Fibroblast of lung (primary cell): ENCODE measurements around the gene MAPKAP1. TPM values are rescaled to one million over a fixed set of nuclear protein-coding genes. Genes with fewer than 3 reads are reported as not detected.

Source experiments
- DNase-seq, 2 donors: peaks; one replicate each; pipeline versions ENCODE4 v3.0.0 to v3.0.0-alpha.2; 2010; ENCODE audit warnings: low read depth in 2 of 2
- H2AFZ ChIP-seq: 2 replicates; pipeline ENCODE4 v1.5.1; 2012; ENCODE audit warnings: low read length, control low read depth, inconsistent platforms
- H3K27ac ChIP-seq: 2 replicates; pipeline ENCODE4 v1.5.1; 2011; ENCODE audit warnings: low read length, control low read depth; ENCODE audit not compliant: insufficient read depth
- H3K27me3 ChIP-seq: 2 replicates; pipeline ENCODE4 v1.5.1; 2011; ENCODE audit warnings: mild to moderate bottlenecking, low read length; ENCODE audit not compliant: control insufficient read depth, insufficient read depth
- H3K36me3 ChIP-seq: 2 replicates; pipeline ENCODE4 v1.5.1; 2011; ENCODE audit warnings: low read length; ENCODE audit not compliant: control insufficient read depth, insufficient read depth
- H3K4me1 ChIP-seq: 2 replicates; pipeline ENCODE4 v1.5.1; 2011; ENCODE audit warnings: low read length; ENCODE audit not compliant: control insufficient read depth, insufficient read depth; ENCODE audit errors: extremely low read depth
- H3K4me2 ChIP-seq: 2 replicates; pipeline ENCODE4 v1.5.1; 2011; ENCODE audit warnings: low read length, control low read depth; ENCODE audit not compliant: insufficient read depth; ENCODE audit errors: extremely low read depth
- H3K4me3 ChIP-seq, 4 experiments: fragments of 200-600 bp in 1 of 4; sonication (generic) in 1 of 4; replicated peaks in 1 of 4; 2 replicates each; pipeline ENCODE4 v1.5.1; 2011 to 2016; ENCODE audit warnings: low read length in 4 of 4, low read depth in 3 of 4, mild to moderate bottlenecking in 3 of 4, control low read depth in 2 of 4, inconsistent platforms in 1 of 4, mixed read lengths in 1 of 4; ENCODE audit not compliant: insufficient read depth in 1 of 4; ENCODE audit errors: control extremely low read depth in 1 of 4
- H3K79me2 ChIP-seq: 2 replicates; pipeline ENCODE4 v1.5.1; 2012; ENCODE audit warnings: mild to moderate bottlenecking, low read length, inconsistent platforms; ENCODE audit not compliant: control insufficient read depth, insufficient read depth
- H3K9ac ChIP-seq: 2 replicates; pipeline ENCODE4 v1.5.1; 2011; ENCODE audit warnings: mild to moderate bottlenecking, low read length, control low read depth; ENCODE audit not compliant: insufficient read depth
- H3K9me3 ChIP-seq: 2 replicates; pipeline ENCODE4 v1.5.1; 2012; ENCODE audit warnings: low read depth, low read length; ENCODE audit not compliant: control insufficient read depth, insufficient read depth
- H4K20me1 ChIP-seq: 2 replicates; pipeline ENCODE4 v1.5.1; 2011; ENCODE audit warnings: low read length; ENCODE audit not compliant: control insufficient read depth, insufficient read depth; ENCODE audit errors: extremely low read depth
- EZH2 ChIP-seq: IDR thresholded peaks from 2 replicates; pipeline ENCODE4 v1.5.1; 2012; ENCODE audit warnings: low read length, control low read depth, mild to moderate bottlenecking; ENCODE audit errors: missing control alignments
- polyA plus RNA-seq, 2 donors: library from polyadenylated mRNA; depleted of rRNA in 1 of 2; stranded (reverse) in 1 of 2; unstranded in 1 of 2; fragments of >200 nt; gene quantifications; 2 replicates each; pipeline ENCODE4 v1.2.1, GENCODE V29; 2011 to 2012; ENCODE audit warnings: missing spikeins in 1 of 2
- total RNA-seq: library from RNA; depleted of rRNA; stranded (reverse); fragments of >200 nt; gene quantifications from 2 replicates; pipeline ENCODE4 v1.2.1, GENCODE V29; 2014
- TF ChIP-seq, protein P1 (sequence below), 2 donors: IDR thresholded peaks in 1 of 2; conservative IDR thresholded peaks in 1 of 2; 1 replicate in 1 of 2; 2 replicates in 1 of 2; pipeline ENCODE4 v1.5.1; 2011 to 2012; ENCODE audit warnings: low read length in 2 of 2, control low read depth in 1 of 2, inconsistent platforms in 1 of 2, low read depth in 1 of 2, mild to moderate bottlenecking in 1 of 2

MAPKAP1 gene
- total and polyA plus RNA-seq, 2 donors (not counting 1 experiment from before 2014, with no cell fraction given) = 63.7 to 127 TPM

GRCh38 chr9:125435776-125436612, 271.0 kb downstream of the MAPKAP1 start:
- no peak for TF ChIP-seq EZH2
- TF ChIP-seq, protein P1, sequence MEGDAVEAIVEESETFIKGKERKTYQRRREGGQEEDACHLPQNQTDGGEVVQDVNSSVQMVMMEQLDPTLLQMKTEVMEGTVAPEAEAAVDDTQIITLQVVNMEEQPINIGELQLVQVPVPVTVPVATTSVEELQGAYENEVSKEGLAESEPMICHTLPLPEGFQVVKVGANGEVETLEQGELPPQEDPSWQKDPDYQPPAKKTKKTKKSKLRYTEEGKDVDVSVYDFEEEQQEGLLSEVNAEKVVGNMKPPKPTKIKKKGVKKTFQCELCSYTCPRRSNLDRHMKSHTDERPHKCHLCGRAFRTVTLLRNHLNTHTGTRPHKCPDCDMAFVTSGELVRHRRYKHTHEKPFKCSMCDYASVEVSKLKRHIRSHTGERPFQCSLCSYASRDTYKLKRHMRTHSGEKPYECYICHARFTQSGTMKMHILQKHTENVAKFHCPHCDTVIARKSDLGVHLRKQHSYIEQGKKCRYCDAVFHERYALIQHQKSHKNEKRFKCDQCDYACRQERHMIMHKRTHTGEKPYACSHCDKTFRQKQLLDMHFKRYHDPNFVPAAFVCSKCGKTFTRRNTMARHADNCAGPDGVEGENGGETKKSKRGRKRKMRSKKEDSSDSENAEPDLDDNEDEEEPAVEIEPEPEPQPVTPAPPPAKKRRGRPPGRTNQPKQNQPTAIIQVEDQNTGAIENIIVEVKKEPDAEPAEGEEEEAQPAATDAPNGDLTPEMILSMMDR (conservative IDR thresholded peaks at IDR 0.05 in 1 of 2, IDR thresholded peaks at IDR 0.05 in 1 of 2; ENCODE audit: low read depth in 1 of 2, low read length in 2 of 2) = no peak
- Histone ChIP-seq H3K27me3 (no peaks in the 10 kb centered on the region), H4K20me1 (no peaks in the 10 kb centered on the region), H3K4me1 (no peaks in the 10 kb centered on the region), H3K27ac (no peak overlapping the region), H3K4me2 (no peak overlapping the region), H2AFZ (no peak overlapping the region), H3K4me3 (no peak overlapping the region), H3K9ac (no peak overlapping the region), H3K79me2 (no peaks in the 10 kb centered on the region), H3K9me3 (no peaks in the 10 kb centered on the region), H3K36me3 (peaks cover 3% of the 10 kb centered on the region)
- no peak for DNase-seq

DNA sequence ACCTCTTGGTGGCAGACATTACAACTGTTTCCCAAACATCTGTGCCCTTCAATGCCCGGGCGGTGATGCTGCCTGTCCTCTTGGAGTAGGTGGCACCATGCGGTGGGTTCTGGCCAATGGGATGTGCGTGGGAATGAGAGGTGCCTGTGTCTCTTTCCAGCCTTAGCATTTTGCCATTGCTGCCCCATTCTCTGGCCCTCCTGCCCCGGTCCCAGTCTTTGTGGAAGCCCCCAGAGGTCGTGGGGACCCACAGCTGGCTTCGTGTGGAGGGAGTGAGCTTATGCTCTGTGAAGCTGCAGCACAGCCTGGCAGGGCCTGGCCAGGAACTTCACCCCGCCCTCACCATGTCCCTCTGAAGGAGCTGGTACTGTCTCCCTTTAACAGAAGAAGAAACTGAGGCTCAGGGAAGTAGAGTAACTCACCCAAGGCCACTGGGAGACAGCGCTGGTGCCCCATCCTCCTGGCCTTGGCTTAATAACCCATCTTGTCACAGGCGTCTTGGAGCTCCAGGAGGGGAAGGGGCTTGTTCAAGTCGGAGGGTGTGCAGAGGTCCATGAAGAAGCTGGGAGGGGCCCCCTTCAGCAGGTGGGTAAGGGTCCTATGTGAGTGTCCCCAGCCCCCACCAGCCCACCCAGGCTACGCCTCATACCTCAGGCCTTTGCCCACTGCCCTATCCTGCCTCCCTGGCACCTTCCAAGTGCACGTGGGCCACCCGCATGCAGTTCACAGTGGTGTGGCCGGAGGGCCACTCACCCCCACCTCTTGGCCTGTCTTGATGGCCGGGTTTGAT, 271.8 kb downstream of the MAPKAP1 start:
- Histone ChIP-seq H3K27ac (no peak overlapping the region), H3K27me3 (no peaks in the 10 kb centered on the region), H3K4me2 (no peak overlapping the region), H3K36me3 (peaks cover 3% of the 10 kb centered on the region), H3K79me2 (no peaks in the 10 kb centered on the region), H3K4me1 (no peaks in the 10 kb centered on the region), H3K4me3 (no peak overlapping the region), H2AFZ (no peak overlapping the region), H4K20me1 (no peaks in the 10 kb centered on the region), H3K9me3 (no peaks in the 10 kb centered on the region), H3K9ac (no peak overlapping the region)
- DNase-seq = no peak
- TF ChIP-seq, protein P1 (conservative IDR thresholded peaks at IDR 0.05 in 1 of 2, IDR thresholded peaks at IDR 0.05 in 1 of 2; ENCODE audit: low read depth in 1 of 2, low read length in 2 of 2) = no peak

DNA sequence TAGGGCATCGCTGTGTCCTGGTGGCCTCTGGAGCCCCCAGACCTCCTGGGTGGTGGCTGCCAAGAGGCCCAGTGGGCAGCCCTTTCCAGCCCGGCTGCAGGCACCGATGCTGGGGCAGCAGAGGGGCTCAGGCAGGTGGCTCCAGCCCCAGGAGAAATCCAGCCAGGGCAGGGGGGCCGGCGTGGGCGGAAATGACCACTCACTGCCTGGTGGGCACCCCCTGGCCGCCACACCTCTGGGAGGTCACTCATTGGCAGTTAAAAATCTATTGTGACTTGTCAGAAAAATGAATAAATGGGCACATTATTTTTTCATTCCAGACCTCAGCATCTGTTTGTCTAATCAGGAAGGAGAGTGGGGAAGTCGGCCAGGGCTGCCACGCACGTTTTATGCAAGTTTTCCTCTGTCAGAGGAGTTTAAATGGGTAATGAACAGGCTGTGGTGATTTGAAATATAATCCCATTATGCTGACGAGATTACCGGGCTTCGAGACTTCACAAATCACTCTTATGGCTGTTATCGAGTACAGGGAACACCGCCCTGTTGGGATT, 273.5 kb downstream of the MAPKAP1 start:
- no peaks in the 10 kb centered on the region for H3K79me2 ChIP-seq
- no peak for DNase-seq
- H3K9ac ChIP-seq = no peak overlapping the region
- no peaks in the 10 kb centered on the region for H3K36me3 ChIP-seq
- no peak for TF ChIP-seq EZH2
- TF ChIP-seq, protein P1 (conservative IDR thresholded peaks at IDR 0.05 in 1 of 2, IDR thresholded peaks at IDR 0.05 in 1 of 2; ENCODE audit: low read depth in 1 of 2, low read length in 2 of 2) = no peak
- no peak overlapping the region for H3K27ac ChIP-seq
- H2AFZ ChIP-seq = no peak overlapping the region
- H3K4me2 ChIP-seq = no peak overlapping the region
- H4K20me1 ChIP-seq = no peaks in the 10 kb centered on the region
- no peaks in the 10 kb centered on the region for H3K27me3 ChIP-seq
- H3K9me3 ChIP-seq = no peaks in the 10 kb centered on the region
- no peak overlapping the region for H3K4me3 ChIP-seq
- no peaks in the 10 kb centered on the region for H3K4me1 ChIP-seq
